Memory B cell (primary cell): ENCODE results near the gene C1orf174.
A peak's percentile ranks its signal among the peaks of the same experiment; 100 is the strongest.

Experiments
- ATAC-seq: fragments of 150-1000 bp; cut with Tn5 transposase; 2 replicates; pipeline ENCODE4 v1.10.0; 2021; ENCODE audit warnings: low read depth, mild to moderate bottlenecking, moderate library complexity
- DNase-seq, 2 donors: peaks; one replicate each; pipeline ENCODE4 v3.0.0; 2022; ENCODE audit warnings: low spot score in 2 of 2
- H3K27ac Mint-ChIP-seq: one replicate; pipeline ENCODE4 v1.8.0; 2022; ENCODE audit warnings: mild to moderate bottlenecking, moderate library complexity, mixed read lengths
- H3K27me3 Mint-ChIP-seq: one replicate; pipeline ENCODE4 v1.8.0; 2022; ENCODE audit warnings: mixed read lengths
- H3K36me3 Mint-ChIP-seq: one replicate; pipeline ENCODE4 v1.8.0; 2022; ENCODE audit warnings: mild to moderate bottlenecking, mixed read lengths
- H3K4me1 Mint-ChIP-seq: one replicate; pipeline ENCODE4 v1.8.0; 2022; ENCODE audit warnings: mixed read lengths
- H3K4me3 Mint-ChIP-seq: one replicate; pipeline ENCODE4 v1.8.0; 2022; ENCODE audit warnings: mild to moderate bottlenecking, moderate library complexity, mixed read lengths
- H3K9me3 Mint-ChIP-seq: one replicate; pipeline ENCODE4 v1.8.0; 2022; ENCODE audit warnings: mixed read lengths

The C1orf174 gene

GRCh38 chr1:3909615-3910014 lies 9.5 kb upstream of the C1orf174 start:
- peak overlapping the region; percentile 47 for H3K4me3 Mint-ChIP-seq
- H3K27ac Mint-ChIP-seq: no peak overlapping the region
- ATAC-seq: no peak
- peaks cover 20% of the 10 kb centered on the region for H3K4me1 Mint-ChIP-seq
- no peaks in the 10 kb centered on the region for H3K36me3 Mint-ChIP-seq
- H3K9me3 Mint-ChIP-seq: no peaks in the 10 kb centered on the region
- peaks cover 6% of the 10 kb centered on the region for H3K27me3 Mint-ChIP-seq
- no peak for DNase-seq

- Mint-ChIP-seq H3K4me1 (peaks cover 20% of the 10 kb centered on the region), H3K36me3 (no peaks in the 10 kb centered on the region), H3K9me3 (no peaks in the 10 kb centered on the region), H3K4me3 (no peak overlapping the region), H3K27me3 (peaks cover 6% of the 10 kb centered on the region), H3K27ac (no peak overlapping the region)
- no peak for DNase-seq
- no peak for ATAC-seq
Observed at GRCh38 chr1:3908886-3909517, 8.9 kb upstream of the C1orf174 start.

GRCh38 chr1:3907621-3908165 lies 7.6 kb upstream of the C1orf174 start:
- Mint-ChIP-seq H3K4me1 (peaks cover 20% of the 10 kb centered on the region), H3K9me3 (no peaks in the 10 kb centered on the region), H3K27me3 (peaks cover 6% of the 10 kb centered on the region), H3K36me3 (no peaks in the 10 kb centered on the region), H3K27ac (no peak overlapping the region), H3K4me3 (no peak overlapping the region)
- no peak for ATAC-seq
- no peak for DNase-seq

GRCh38 chr1:3907031-3907534 lies 7.0 kb upstream of the C1orf174 start:
- H3K4me1 Mint-ChIP-seq: peaks cover 20% of the 10 kb centered on the region
- H3K36me3 Mint-ChIP-seq: no peaks in the 10 kb centered on the region
- no peak overlapping the region for H3K27ac Mint-ChIP-seq
- ATAC-seq (no peak), DNase-seq (no peak)
- H3K4me3 Mint-ChIP-seq: no peak overlapping the region
- H3K9me3 Mint-ChIP-seq: no peaks in the 10 kb centered on the region
- H3K27me3 Mint-ChIP-seq: peaks cover 6% of the 10 kb centered on the region

GRCh38 chr1:3906672-3907020 lies 6.6 kb upstream of the C1orf174 start:
- no peaks in the 10 kb centered on the region for H3K9me3 Mint-ChIP-seq
- H3K4me1 Mint-ChIP-seq: peaks cover 20% of the 10 kb centered on the region
- ATAC-seq: no peak
- DNase-seq: no peak
- H3K27me3 Mint-ChIP-seq: peaks cover 6% of the 10 kb centered on the region
- no peak overlapping the region for H3K27ac Mint-ChIP-seq
- H3K36me3 Mint-ChIP-seq: no peaks in the 10 kb centered on the region
- no peak overlapping the region for H3K4me3 Mint-ChIP-seq

- DNase-seq (no peak), ATAC-seq (no peak)
- Mint-ChIP-seq H3K36me3 (no peaks in the 10 kb centered on the region), H3K4me3 (no peak overlapping the region), H3K4me1 (peaks cover 20% of the 10 kb centered on the region), H3K27me3 (peaks cover 6% of the 10 kb centered on the region), H3K27ac (peak overlapping the region; percentile 21), H3K9me3 (no peaks in the 10 kb centered on the region)
Observed at GRCh38 chr1:3905953-3906671, 6.0 kb upstream of the C1orf174 start.

- DNase-seq (no peak), ATAC-seq (no peak)
- peaks cover 6% of the 10 kb centered on the region for H3K27me3 Mint-ChIP-seq
- no peak overlapping the region for H3K4me3 Mint-ChIP-seq
- H3K27ac Mint-ChIP-seq: peak overlapping the region; percentile 21
- no peaks in the 10 kb centered on the region for H3K36me3 Mint-ChIP-seq
- H3K9me3 Mint-ChIP-seq: no peaks in the 10 kb centered on the region
- H3K4me1 Mint-ChIP-seq: peaks cover 16% of the 10 kb centered on the region
Observed at GRCh38 chr1:3905266-3905952, 5.3 kb upstream of the C1orf174 start.

GRCh38 chr1:3904843-3905185 lies 4.7 kb upstream of the C1orf174 start:
- Mint-ChIP-seq H3K4me3 (no peak overlapping the region), H3K4me1 (peaks cover 11% of the 10 kb centered on the region), H3K36me3 (no peaks in the 10 kb centered on the region), H3K9me3 (no peaks in the 10 kb centered on the region), H3K27me3 (peaks cover 6% of the 10 kb centered on the region), H3K27ac (no peak overlapping the region)
- DNase-seq: no peak
- no peak for ATAC-seq

- Mint-ChIP-seq H3K4me1 (peaks cover 8% of the 10 kb centered on the region), H3K27ac (no peak overlapping the region), H3K27me3 (peaks cover 6% of the 10 kb centered on the region), H3K4me3 (no peak overlapping the region), H3K9me3 (no peaks in the 10 kb centered on the region), H3K36me3 (no peaks in the 10 kb centered on the region)
- ATAC-seq (no peak), DNase-seq (no peak)
Observed at GRCh38 chr1:3904006-3904842, 4.2 kb upstream of the C1orf174 start.

GRCh38 chr1:3903141-3904005 lies 3.3 kb upstream of the C1orf174 start:
- H3K27me3 Mint-ChIP-seq: peaks cover 2% of the 10 kb centered on the region
- H3K27ac Mint-ChIP-seq: no peak overlapping the region
- no peak overlapping the region for H3K4me3 Mint-ChIP-seq
- DNase-seq: no peak
- H3K36me3 Mint-ChIP-seq: peaks cover 1% of the 10 kb centered on the region
- no peak for ATAC-seq
- H3K9me3 Mint-ChIP-seq: no peaks in the 10 kb centered on the region
- peaks cover 8% of the 10 kb centered on the region for H3K4me1 Mint-ChIP-seq

GRCh38 chr1:3902571-3903091 lies 2.6 kb upstream of the C1orf174 start:
- peaks cover 7% of the 10 kb centered on the region for H3K4me1 Mint-ChIP-seq
- H3K36me3 Mint-ChIP-seq: peaks cover 6% of the 10 kb centered on the region
- no peak overlapping the region for H3K27ac Mint-ChIP-seq
- H3K4me3 Mint-ChIP-seq: no peak overlapping the region
- ATAC-seq: no peak
- H3K9me3 Mint-ChIP-seq: no peaks in the 10 kb centered on the region
- H3K27me3 Mint-ChIP-seq: no peaks in the 10 kb centered on the region
- no peak for DNase-seq

GRCh38 chr1:3902111-3902511 lies 2.0 kb upstream of the C1orf174 start:
- DNase-seq: no peak
- no peak for ATAC-seq
- peak overlapping the region; percentile 96 for H3K4me3 Mint-ChIP-seq
- peaks cover 8% of the 10 kb centered on the region for H3K4me1 Mint-ChIP-seq
- no peak overlapping the region for H3K27ac Mint-ChIP-seq
- H3K9me3 Mint-ChIP-seq: peaks cover 3% of the 10 kb centered on the region
- H3K36me3 Mint-ChIP-seq: peaks cover 8% of the 10 kb centered on the region
- no peaks in the 10 kb centered on the region for H3K27me3 Mint-ChIP-seq
